Chondrocyte (in vitro differentiated cells): Measurements from ENCODE around the gene MAP4K1. TPM values are rescaled to one million over a fixed set of nuclear protein-coding genes. Genes with fewer than 3 reads are reported as not detected.
A peak's percentile ranks its signal among the peaks of the same experiment; 100 is the strongest.

Experiments used
- DNase-seq: peaks from one replicate; pipeline ENCODE4 v3.0.0; 2021; ENCODE audit warnings: mixed read lengths, low spot score
- H3K27ac Mint-ChIP-seq: one replicate; pipeline ENCODE4 v1.8.0; 2021; ENCODE audit warnings: mild to moderate bottlenecking, moderate library complexity, mixed read lengths; ENCODE audit not compliant: unreplicated experiment
- H3K27me3 Mint-ChIP-seq: 2 replicates; pipeline ENCODE4 v1.8.0; 2021; ENCODE audit warnings: low read depth, mixed read lengths
- H3K36me3 Mint-ChIP-seq: 2 replicates; pipeline ENCODE4 v1.8.0; 2021; ENCODE audit warnings: low read depth, mixed read lengths
- H3K4me1 Mint-ChIP-seq: 2 replicates; pipeline ENCODE4 v1.8.0; 2021; ENCODE audit warnings: low read depth, mild to moderate bottlenecking, mixed read lengths
- H3K4me3 Mint-ChIP-seq: one replicate; pipeline ENCODE4 v1.8.0; 2021; ENCODE audit warnings: mild to moderate bottlenecking, moderate library complexity, mixed read lengths; ENCODE audit not compliant: unreplicated experiment
- H3K9me3 Mint-ChIP-seq: 2 replicates; pipeline ENCODE4 v1.8.0; 2021; ENCODE audit warnings: low read depth, mixed read lengths
- CTCF ChIP-seq: fragments of 200-600 bp; sonication (generic); IDR thresholded peaks from 2 replicates; pipeline ENCODE4 v1.5.0; 2021; ENCODE audit warnings: antibody characterized with exemption, mild to moderate bottlenecking, moderate library complexity
- total RNA-seq: library from RNA; stranded (reverse); gene quantifications from 3 replicates; pipeline ENCODE4 v1.2.1, GENCODE V29; 2021

The MAP4K1 gene
- total RNA-seq, 1 donor from 2014 or later, result 1.4 TPM

GRCh38 chr19:38543807-38544568, 73.8 kb downstream of the MAP4K1 start:
- DNase-seq, result peak; percentile 82
- Mint-ChIP-seq H3K27ac (peak overlapping the region; percentile 70), H3K9me3 (no peaks in the 10 kb centered on the region), H3K4me1 (peaks cover 10% of the 10 kb centered on the region), H3K4me3 (no peak overlapping the region), H3K36me3 (no peaks in the 10 kb centered on the region), H3K27me3 (peaks cover 4% of the 10 kb centered on the region)
- peak; percentile 92 for TF ChIP-seq CTCF

- H3K4me3 Mint-ChIP-seq, result no peak overlapping the region
- H3K4me1 Mint-ChIP-seq, result peaks cover 11% of the 10 kb centered on the region
- H3K36me3 Mint-ChIP-seq, result no peaks in the 10 kb centered on the region
- no peak for TF ChIP-seq CTCF
- H3K9me3 Mint-ChIP-seq, result no peaks in the 10 kb centered on the region
- peaks cover 4% of the 10 kb centered on the region for H3K27me3 Mint-ChIP-seq
- no peak overlapping the region for H3K27ac Mint-ChIP-seq
- DNase-seq, result no peak
Observed at GRCh38 chr19:38543286-38543806, 74.4 kb downstream of the MAP4K1 start.

GRCh38 chr19:38542040-38542439, 75.7 kb downstream of the MAP4K1 start:
- Mint-ChIP-seq H3K27me3 (peaks cover 7% of the 10 kb centered on the region), H3K4me1 (peaks cover 13% of the 10 kb centered on the region), H3K9me3 (no peaks in the 10 kb centered on the region), H3K4me3 (no peak overlapping the region), H3K27ac (no peak overlapping the region), H3K36me3 (no peaks in the 10 kb centered on the region)
- no peak for TF ChIP-seq CTCF
- no peak for DNase-seq

GRCh38 chr19:38539751-38540150, 78.0 kb downstream of the MAP4K1 start:
- H3K27me3 Mint-ChIP-seq, result peaks cover 9% of the 10 kb centered on the region
- H3K36me3 Mint-ChIP-seq, result peaks cover 4% of the 10 kb centered on the region
- H3K9me3 Mint-ChIP-seq, result peaks cover 12% of the 10 kb centered on the region
- no peak overlapping the region for H3K4me3 Mint-ChIP-seq
- peaks cover 11% of the 10 kb centered on the region for H3K4me1 Mint-ChIP-seq
- TF ChIP-seq CTCF, result no peak
- DNase-seq, result no peak
- H3K27ac Mint-ChIP-seq, result no peak overlapping the region

GRCh38 chr19:38538793-38539528, 78.8 kb downstream of the MAP4K1 start:
- Mint-ChIP-seq H3K4me1 (peaks cover 4% of the 10 kb centered on the region), H3K9me3 (peaks cover 16% of the 10 kb centered on the region), H3K27me3 (peaks cover 9% of the 10 kb centered on the region), H3K27ac (no peak overlapping the region), H3K36me3 (peaks cover 4% of the 10 kb centered on the region), H3K4me3 (no peak overlapping the region)
- peak; percentile 11 for DNase-seq
- TF ChIP-seq CTCF, result no peak
